ENCODE results near the gene FKBP14.

The FKBP14 gene

DNA sequence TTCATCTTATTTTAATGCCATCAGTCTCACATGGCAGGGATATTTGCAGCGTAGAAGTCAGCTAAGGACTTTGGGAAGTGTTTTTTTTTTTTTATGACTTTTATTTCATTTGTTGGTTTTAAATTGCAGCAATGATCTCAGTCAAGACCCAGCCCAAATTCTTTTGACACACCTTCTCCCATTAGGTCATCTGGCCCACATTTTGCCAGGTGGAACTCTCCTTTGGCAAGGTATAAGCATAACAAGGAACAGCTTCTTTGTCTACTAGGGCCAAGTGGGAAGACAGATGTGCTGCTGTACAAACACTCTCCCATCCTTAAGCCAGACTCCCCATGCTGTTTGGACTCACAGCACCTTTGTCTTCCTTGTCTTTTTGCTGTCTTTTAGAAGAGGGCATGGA lies 43.5 kb upstream of the FKBP14 start:
- Histone ChIP-seq H3K4me2 (ENCODE audit: low read length) (no peak overlapping the region), H3K9me3 (ENCODE audit: control insufficient read depth, insufficient read depth, low read length) (no peaks in the 10 kb centered on the region), H3K4me3 (ENCODE audit: low read length) (no peak overlapping the region), H3K27ac (ENCODE audit: low read depth, low read length) (no peak overlapping the region), H3K27me3 (ENCODE audit: control insufficient read depth, low read length) (no peaks in the 10 kb centered on the region), H3K9me2 (replicated peaks; ENCODE audit: control insufficient read depth, low read length) (no peaks in the 10 kb centered on the region), H3K79me2 (ENCODE audit: control insufficient read depth, low read length) (no peaks in the 10 kb centered on the region), H3K4me1 (ENCODE audit: control insufficient read depth, low read length) (no peaks in the 10 kb centered on the region), H3F3A (ENCODE audit: control insufficient read depth, insufficient read depth) (no peaks in the 10 kb centered on the region), H3K36me3 (ENCODE audit: control insufficient read depth, low read length) (no peaks in the 10 kb centered on the region), H4K20me1 (ENCODE audit: control insufficient read depth, insufficient read depth, low read depth, low read length) (no peaks in the 10 kb centered on the region)
- TF ChIP-seq EZH2phosphoT487 (IDR thresholded peaks at IDR 0.05; ENCODE audit: borderline replicate concordance, low read length) = no peak
- TF ChIP-seq, protein P1, sequence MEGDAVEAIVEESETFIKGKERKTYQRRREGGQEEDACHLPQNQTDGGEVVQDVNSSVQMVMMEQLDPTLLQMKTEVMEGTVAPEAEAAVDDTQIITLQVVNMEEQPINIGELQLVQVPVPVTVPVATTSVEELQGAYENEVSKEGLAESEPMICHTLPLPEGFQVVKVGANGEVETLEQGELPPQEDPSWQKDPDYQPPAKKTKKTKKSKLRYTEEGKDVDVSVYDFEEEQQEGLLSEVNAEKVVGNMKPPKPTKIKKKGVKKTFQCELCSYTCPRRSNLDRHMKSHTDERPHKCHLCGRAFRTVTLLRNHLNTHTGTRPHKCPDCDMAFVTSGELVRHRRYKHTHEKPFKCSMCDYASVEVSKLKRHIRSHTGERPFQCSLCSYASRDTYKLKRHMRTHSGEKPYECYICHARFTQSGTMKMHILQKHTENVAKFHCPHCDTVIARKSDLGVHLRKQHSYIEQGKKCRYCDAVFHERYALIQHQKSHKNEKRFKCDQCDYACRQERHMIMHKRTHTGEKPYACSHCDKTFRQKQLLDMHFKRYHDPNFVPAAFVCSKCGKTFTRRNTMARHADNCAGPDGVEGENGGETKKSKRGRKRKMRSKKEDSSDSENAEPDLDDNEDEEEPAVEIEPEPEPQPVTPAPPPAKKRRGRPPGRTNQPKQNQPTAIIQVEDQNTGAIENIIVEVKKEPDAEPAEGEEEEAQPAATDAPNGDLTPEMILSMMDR (IDR thresholded peaks at IDR 0.05; ENCODE audit: low read depth, low read length, poor library complexity, severe bottlenecking) = no peak

DNA sequence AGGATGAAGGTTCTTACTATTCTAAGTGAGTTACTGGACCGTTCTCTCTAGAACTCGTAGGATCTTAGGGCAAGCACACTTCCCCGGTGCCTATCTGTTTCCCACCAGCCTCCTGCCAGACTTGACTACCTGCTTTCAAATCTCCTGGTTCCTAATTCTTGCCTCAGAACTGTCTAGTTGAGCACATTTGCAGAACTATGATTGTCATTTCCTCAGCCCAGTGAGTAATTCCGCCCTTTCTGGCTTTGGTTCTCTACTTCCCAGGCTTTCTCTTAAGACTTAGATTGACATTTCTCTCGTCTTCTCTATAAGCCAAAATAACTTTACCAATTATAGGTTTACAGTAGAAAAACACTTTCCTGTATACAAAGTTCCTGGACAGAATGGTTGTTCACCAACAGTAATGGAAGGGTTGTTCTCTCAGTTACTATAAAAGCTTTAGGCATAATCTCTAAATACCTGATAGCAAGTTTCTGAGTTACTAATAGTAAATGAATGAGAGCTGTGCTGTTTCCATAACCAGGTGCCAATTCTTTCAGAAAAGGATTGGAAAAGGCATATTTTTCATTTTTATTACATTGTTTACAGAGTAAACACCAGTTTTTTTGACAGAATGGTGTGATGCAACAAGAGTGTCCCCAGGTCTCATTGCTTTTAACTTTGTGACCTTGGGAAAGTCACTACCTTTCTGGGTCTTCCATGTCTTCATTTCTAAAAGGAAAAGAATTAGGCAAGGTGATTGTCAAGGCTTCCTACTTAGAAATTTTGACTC lies 42.8 kb upstream of the FKBP14 start:
- Histone ChIP-seq H3K4me3 (ENCODE audit: low read length) (no peak overlapping the region), H3F3A (ENCODE audit: control insufficient read depth, insufficient read depth) (no peaks in the 10 kb centered on the region), H4K20me1 (ENCODE audit: control insufficient read depth, insufficient read depth, low read depth, low read length) (no peaks in the 10 kb centered on the region), H3K4me1 (ENCODE audit: control insufficient read depth, low read length) (no peaks in the 10 kb centered on the region), H3K79me2 (ENCODE audit: control insufficient read depth, low read length) (no peaks in the 10 kb centered on the region), H3K9me2 (replicated peaks; ENCODE audit: control insufficient read depth, low read length) (no peaks in the 10 kb centered on the region), H3K27ac (ENCODE audit: low read depth, low read length) (no peak overlapping the region), H3K27me3 (ENCODE audit: control insufficient read depth, low read length) (no peaks in the 10 kb centered on the region), H3K9me3 (ENCODE audit: control insufficient read depth, insufficient read depth, low read length) (no peaks in the 10 kb centered on the region), H3K4me2 (ENCODE audit: low read length) (no peak overlapping the region), H3K36me3 (ENCODE audit: control insufficient read depth, low read length) (no peaks in the 10 kb centered on the region)
- TF ChIP-seq EZH2phosphoT487 (IDR thresholded peaks at IDR 0.05; ENCODE audit: borderline replicate concordance, low read length) = no peak
- TF ChIP-seq, protein P1 (IDR thresholded peaks at IDR 0.05; ENCODE audit: low read depth, low read length, poor library complexity, severe bottlenecking) = no peak

DNA sequence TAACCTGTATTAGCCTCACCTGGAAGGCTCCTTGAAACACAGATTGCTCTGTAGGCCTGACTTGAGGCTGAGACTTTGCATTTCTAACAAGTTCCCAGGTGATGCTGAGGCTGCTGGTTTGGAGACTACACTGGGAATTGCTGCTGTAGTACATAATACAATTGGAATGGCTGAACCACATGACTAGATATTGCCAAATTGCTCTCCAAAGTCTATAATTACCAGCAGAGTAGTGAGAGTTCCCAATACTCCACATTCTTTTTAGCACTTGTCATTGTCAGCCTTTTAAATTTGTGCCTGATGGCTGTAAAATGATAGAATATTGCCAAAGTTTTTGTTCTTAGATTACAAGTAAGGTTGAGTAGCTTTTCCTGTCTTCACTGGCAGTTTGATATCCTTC lies 41.6 kb upstream of the FKBP14 start:
- no peak overlapping the region for H3K27ac ChIP-seq (ENCODE audit: low read depth, low read length)
- no peaks in the 10 kb centered on the region for H3F3A ChIP-seq (ENCODE audit: control insufficient read depth, insufficient read depth)
- H3K4me3 ChIP-seq (ENCODE audit: low read length) = no peak overlapping the region
- no peak for TF ChIP-seq EZH2phosphoT487 (IDR thresholded peaks at IDR 0.05; ENCODE audit: borderline replicate concordance, low read length)
- TF ChIP-seq, protein P1 (IDR thresholded peaks at IDR 0.05; ENCODE audit: low read depth, low read length, poor library complexity, severe bottlenecking) = no peak
- no peaks in the 10 kb centered on the region for H3K9me2 ChIP-seq (replicated peaks; ENCODE audit: control insufficient read depth, low read length)
- no peaks in the 10 kb centered on the region for H3K79me2 ChIP-seq (ENCODE audit: control insufficient read depth, low read length)
- no peaks in the 10 kb centered on the region for H3K9me3 ChIP-seq (ENCODE audit: control insufficient read depth, insufficient read depth, low read length)
- H3K36me3 ChIP-seq (ENCODE audit: control insufficient read depth, low read length) = peaks cover 6% of the 10 kb centered on the region
- no peaks in the 10 kb centered on the region for H3K27me3 ChIP-seq (ENCODE audit: control insufficient read depth, low read length)
- H3K4me1 ChIP-seq (ENCODE audit: control insufficient read depth, low read length) = no peaks in the 10 kb centered on the region
- H3K4me2 ChIP-seq (ENCODE audit: low read length) = no peak overlapping the region
- no peaks in the 10 kb centered on the region for H4K20me1 ChIP-seq (ENCODE audit: control insufficient read depth, insufficient read depth, low read depth, low read length)
